NCI-H1105 (cell line): ENCODE data around the gene ELL.

Experiments
- DNase-seq: peaks from one replicate; lab custom pipeline; 2025; lab: John Stamatoyannopoulos, UW

The ELL gene

DNA sequence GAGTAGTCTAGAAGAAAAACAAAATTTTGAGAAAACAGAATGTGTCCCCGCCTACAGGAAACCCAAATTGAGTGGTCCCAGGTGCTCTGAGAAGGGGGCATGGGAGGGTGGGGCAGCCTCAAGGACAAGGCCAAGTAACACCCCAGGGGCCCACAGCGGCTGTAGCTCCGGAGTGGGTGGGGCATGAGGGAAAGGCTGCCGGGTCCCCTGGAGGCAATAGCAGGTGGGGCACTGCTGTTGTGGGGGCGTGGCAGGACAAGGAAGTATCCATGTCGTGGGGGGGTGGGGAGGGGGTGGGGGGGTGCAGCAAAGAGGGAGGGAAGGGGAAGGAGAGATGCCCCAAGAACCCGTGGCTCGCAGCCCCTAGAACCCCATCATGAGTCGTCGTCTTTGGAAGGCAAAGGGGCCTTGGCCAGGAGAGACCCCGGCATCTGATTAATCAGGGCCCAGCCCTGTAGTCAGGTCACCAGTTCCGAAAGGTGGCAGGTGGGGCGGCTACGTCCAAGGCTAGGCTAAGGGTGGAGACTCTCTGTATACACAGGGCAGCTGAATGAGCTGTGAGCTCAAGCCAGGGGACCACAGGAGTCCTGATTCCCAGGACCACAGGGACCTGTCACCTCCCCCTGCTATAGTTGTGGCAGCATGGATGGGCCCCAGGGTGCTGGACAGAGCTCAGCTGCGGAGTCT, 76.5 kb downstream of the ELL start:
- DNase-seq, result no peak

GRCh38 chr19:18444513-18444912, 77.4 kb downstream of the ELL start:
- DNase-seq, result no peak

DNA sequence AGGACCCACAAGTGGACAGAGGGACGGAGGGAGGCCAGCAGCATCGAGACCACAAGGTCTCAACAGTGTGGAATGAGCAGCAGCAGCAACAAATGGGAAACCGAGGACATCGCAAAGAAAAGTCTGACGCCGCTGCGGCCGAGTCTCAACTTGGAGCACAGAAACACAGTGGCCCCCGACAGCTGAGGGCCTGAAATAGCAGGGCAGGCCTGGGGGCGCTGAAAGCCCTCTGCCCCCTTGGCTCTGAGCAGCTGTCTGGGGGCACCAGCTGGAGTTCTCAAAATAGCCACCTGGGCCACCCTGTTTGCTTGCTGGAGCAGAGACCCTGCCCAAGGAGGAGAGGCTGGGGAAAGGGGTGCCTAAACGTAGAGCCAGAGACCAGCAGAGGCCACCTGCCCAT, 78.0 kb downstream of the ELL start:
- no peak for DNase-seq

DNA sequence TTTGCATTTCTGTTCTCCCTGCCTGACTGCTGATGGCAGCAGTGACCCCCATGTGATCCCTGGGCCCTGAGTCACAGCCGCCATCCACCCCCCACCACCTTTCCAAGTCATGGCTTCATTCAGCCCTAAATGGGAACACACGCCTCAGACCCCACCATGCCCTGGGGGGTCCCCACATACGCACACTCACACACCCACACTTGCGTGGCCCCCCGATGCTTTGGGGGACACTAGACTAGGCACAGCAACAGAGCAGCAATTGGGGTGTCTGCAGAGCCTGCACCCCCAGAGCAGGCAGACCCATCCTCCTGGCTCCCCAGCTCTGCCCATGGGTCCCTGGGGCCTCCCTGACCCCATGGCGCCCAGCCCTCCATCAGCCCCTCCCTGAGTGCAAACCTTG, 78.5 kb downstream of the ELL start:
- no peak for DNase-seq

DNA sequence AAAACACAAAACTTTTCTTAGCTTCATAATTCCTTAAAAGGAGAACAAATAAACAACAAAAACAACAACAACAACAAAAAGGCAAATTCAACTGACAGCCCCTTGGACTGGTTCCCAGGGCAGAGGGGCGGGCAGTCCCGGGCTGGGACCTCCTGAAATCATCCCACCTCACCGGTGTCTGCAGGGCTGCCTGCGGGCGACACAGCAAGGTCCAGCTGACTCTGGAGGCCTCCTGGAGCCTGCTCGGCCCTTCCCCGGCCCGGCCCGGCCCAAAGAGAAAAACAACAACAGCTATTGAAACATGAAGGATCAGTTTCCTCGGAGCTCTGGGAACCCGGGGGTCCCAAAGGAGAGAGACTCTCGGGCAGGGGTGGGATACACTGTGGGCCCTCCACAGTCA, 78.9 kb downstream of the ELL start:
- DNase-seq, result no peak

DNA sequence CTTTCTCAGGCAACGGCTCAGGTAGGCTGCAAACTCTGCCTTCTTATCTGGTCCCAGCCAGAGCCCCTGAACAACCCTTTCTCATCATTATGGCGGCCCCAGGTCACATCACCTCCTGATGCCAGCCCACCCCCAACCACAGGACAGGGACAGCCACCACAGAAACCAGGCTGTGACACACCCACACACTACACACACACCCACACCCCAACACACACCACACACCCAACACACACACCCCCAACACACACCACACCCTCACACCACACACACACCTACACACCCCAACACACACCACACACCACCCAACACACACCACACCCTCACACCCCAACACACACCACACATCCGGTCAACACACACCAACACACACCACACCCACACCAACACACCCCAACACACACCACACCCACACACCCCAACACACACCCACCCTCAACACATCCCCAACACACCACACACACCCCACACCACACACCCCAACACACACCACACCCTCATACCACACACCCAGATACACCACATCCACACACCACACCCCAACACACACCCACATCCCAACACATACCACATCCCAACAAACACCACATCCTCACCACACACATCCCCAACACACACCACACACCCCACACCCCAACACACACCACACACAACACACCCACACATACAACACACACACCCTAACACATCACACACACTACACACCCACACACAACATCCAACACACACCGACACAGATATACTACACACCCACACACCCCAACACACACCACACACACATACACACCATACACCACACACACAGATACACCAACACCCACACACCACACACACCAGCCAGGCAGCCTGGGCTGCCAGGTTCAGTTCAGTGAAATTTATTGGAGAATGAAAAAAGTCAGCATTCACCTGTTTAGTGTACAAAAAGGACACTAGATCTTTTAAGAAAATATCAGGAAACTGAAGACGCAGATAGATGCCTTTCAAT, 79.8 kb downstream of the ELL start:
- DNase-seq, result no peak

DNA sequence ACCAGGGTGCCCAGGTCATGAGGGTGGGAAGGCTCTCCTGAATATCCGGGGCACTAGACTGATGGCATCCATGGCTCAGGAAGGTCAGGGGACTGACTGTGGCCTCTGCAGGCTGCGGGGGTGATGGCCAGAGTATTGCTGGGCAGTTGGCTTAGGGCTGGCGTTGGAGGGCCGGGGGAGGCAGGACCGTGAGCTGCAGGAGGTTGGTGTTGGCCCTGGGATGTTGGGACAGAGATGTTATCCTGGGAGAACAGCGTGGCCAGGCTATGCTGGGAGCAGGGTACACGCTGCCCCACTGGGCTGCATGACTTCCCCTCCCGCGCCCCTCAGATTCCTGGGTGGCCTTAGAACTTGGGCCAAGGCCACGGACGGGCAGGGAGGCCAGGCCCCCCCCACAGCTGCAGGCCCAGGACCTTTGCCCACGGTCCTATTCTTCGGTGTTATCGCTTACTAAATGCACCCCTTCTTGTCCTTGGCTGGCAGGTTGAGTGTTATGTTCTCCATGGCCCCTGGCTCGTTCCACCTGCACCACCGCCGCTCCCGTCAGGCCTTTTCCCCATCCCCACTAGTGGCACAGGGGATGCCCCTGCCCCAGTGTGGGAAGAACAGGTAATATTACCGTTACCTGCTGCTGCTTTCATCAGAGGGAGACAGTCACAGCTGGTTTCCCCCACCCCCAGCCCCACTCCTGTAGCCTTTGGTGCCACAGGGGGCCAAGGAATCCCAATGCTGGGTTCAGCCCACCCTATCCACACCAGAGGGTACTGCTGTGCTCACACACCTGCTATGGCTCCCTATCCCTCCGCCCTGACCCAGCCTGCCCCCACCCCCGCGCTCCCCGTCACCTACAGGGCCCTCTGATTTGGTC, 80.7 kb downstream of the ELL start:
- no peak for DNase-seq

- DNase-seq, result no peak
Observed at GRCh38 chr19:18440415-18440877, 81.4 kb downstream of the ELL start.

DNA sequence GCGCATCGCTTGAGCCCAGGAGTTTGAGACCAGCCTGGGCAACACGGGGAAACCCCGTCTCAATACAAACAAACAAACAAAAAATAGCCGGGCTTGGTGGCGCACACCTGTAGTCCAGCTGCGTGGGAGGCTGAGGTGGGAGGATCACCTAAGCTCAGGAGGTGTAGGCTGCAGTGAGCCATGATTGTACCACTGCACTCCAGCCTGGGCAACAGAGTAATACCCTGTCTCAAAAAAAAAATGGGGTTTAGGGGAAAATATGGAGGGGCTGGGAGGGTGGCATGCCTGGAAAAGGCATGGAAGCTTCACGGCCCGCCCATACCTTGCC, 82.0 kb downstream of the ELL start:
- no peak for DNase-seq

- DNase-seq, result no peak
Observed at GRCh38 chr19:18439025-18439909, 82.6 kb downstream of the ELL start.

DNA sequence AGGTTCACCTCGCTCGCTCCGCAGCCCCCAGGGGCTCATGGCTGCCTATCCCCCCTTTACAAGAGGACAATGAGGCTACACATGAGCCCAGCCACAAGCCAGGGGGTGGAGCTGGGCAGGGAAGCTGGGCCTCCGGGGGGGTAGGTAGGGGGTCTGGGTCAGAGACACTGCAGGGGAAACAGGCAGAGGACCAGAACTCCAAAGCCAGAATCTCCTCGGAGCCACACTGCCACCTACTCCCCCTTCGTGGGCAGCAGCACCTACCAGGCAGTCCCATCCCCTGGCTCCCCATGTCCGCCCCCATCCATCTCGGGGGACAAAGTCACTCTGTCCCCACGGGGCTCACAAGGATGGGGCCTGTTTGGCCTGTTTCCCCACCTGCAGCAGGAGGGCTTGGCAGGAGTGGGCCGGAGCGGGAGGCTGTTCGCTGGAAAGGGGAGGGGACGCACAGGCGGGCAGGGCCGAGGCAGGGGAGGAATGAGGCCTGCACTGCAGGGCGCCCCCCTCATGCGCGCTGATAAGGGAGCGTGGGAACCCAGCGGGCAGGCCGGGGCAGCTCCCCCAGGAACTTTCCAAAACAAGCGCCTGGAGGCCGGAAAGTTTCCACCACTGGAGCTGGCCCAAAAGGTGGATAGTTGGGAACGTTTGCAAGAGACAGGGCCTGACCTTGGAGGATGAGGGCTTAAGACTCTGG, 83.4 kb downstream of the ELL start:
- no peak for DNase-seq

DNA sequence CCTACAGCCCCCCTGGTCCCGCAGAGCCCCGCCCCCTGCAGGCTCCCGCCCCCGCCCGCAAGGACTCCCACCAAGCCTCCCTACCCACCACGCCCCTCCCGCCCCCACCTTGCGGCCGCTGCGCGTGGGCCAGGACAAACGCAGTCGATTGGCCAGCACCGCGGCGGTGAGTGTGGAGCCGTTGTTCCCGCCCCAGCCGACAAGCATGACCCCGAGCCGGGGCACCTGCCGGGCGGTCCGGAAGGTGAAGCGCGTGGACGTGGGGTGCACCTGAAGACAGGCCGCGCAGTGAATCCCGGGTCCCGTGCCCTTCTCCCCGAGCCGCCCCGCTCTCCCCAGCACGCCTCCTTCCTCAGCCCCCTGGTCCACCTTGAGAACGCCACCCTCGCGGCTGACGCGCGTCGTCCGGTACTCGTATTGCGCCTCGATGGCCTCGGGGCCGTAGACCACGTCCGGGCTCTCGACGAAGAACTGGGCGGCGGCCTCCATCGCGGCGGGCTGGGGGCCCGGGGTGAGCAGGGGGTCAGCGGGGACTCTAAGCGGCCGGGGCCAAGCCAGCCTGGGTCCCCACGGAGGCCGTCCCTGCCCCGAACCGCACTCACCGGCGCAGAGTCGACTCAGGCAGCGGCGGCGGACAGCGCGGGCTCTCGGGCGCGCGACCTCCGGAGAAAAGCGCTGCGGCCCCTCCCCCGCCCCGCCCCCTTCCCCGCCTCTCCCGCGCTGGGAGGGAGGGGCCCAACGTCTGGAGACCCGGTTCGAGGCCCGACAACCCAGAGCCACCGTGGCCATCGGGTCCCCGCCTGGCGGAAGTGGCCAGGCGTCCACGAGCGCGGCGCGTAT, 84.2 kb downstream of the ELL start, which contains the start of gene ISYNA1:
ISYNA1 (minus strand) TSS at position 643 of the 840 bp plus-strand sequence; CDS start at position 489, 154 bp downstream.
- peak; percentile 78 for DNase-seq

- DNase-seq, result peak; percentile 91
Observed at GRCh38 chr19:18436671-18437490, 85.0 kb downstream of the ELL start.

DNA sequence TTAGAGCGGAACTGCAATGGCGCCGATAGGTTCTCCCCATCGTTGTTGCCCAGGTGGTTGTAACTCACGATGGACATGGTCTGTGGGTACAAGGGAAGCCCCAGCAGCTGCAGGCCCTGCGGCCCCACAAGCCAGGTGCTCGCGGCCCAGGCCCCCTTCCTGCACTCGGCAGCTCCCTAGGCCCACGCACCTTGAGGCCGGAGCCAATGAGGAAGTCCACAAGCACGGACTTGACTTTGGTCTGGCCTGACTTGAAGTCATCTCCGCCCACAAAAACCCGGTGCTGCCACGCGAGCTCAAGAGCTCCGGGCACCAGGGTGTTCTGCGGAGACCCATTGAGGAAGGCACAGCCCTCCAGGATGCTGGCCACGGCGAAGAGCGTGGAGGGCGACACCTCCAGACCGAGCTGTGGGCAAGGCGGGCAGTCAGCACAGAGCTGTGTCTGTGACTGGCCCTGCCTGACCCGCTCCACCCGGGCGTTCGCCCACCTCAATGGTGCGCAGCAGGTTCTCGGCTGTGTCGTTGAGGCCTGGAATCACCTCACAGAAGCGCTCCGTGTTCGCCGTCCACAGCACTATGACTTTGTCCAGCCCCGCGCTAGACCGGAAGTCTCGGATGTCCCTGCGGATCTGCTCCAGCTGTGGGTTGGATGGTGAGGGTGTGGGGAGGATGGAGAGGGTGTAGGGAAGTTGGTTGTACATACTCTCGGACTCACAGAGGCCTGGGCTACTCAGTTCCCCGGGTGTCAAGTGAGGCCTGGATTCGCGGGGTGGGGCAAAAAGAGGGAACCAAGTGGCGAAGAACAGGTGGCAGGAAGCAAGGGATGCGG, 85.8 kb downstream of the ELL start:
- DNase-seq, result no peak

DNA sequence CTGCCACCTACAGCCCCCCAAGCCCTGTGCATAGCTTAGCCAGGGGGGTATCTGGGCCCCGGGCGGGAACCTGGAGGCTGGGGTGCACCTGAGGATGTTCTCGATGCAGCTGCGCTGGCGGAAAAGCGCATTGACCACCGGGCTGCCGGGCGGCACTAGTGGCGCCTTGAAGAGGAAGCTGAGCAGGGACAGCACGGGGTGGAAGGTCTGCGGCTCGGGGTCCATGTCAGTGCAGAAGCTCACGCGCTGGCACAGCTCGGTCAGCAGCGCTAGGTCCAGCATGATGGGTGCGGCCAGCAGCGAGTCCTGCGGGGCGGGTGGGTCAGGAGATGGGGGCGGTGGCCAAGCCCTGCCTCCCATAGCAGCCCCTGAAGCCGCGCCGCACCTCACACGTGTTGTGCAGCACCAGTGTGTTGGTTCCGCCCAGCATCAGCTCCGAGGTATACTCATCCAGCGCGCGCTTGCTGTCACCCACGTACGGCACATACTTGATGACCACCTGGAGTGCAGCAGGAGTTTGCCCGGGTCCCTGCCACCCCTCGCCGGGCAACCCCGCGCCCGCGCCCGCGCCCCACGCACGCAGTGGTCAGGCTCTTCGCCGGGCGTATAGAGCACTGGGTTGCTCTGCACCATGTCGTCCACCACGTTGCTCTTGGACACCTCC, 86.6 kb downstream of the ELL start:
- DNase-seq, result no peak

DNA sequence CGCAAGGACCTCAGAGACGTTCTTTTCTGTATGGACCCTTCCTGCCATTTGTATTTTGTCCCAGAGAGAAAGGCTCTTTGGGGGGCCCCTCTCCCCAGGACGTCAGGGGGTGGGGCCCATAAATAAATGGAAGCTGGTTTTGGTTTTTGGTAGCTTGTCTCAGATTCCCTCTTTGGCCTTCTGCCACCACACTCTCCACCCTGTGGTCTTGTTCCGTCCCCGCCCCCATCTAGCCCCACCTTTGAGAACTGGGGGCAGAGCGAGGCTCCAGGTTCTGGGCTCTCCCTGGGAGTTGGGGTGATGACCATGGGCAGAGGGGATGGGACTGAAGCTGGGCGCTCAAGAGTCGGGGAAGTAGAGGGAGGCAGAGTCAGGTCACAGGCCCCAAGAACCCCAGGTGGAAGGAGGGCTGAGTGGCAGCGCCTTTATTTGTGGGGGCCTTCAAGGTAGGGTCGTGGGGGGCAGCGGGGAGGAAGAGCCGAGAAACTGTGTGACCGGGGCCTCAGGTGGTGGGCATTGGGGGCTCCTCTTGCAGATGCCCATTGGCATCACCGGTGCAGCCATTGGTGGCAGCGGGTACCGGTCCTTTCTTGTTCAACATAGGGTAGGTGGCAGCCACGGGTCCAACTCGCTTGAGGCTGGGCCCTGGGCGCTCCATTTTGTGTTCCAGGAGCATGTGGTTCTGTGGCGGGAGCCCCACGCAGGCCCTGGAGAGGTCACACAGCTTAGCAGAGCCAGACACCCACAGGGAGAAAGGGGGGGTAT, 87.3 kb downstream of the ELL start:
- DNase-seq, result no peak
